ENCODE measurements around the gene ITPR1.

ITPR1 gene

GRCh38 chr3:4613366-4613765, 120.2 kb downstream of the ITPR1 start:
- no peak for DNase-seq (ENCODE audit: low read depth)
- H3K4me3 ChIP-seq (ENCODE audit: low read length), result no peak overlapping the region
- no peak for TF ChIP-seq CTCF (conservative IDR thresholded peaks at IDR 0.05; ENCODE audit: low read depth, low read length)

DNA sequence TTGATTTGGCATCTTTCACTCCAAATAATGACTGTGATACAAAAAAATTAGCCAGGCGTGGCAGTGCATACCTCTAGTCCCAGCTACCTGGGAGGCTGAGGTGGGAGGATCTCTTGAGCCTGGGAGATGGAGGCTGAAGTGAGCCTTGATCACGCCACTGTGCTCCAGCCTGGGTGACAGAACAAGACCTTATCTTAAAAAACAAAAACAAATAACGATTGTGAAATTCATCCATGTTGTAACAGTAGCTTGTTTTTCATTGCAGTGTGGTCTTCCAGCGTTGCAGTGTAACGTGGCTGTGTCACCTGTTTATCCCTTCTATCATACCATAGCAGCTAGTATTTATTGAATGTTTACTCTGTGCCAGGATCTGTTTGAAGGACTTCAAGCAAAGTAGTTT, 120.9 kb downstream of the ITPR1 start:
- no peak overlapping the region for H3K4me3 ChIP-seq (ENCODE audit: low read length)
- no peak for TF ChIP-seq CTCF (conservative IDR thresholded peaks at IDR 0.05; ENCODE audit: low read depth, low read length)
- DNase-seq (ENCODE audit: low read depth), result no peak

DNA sequence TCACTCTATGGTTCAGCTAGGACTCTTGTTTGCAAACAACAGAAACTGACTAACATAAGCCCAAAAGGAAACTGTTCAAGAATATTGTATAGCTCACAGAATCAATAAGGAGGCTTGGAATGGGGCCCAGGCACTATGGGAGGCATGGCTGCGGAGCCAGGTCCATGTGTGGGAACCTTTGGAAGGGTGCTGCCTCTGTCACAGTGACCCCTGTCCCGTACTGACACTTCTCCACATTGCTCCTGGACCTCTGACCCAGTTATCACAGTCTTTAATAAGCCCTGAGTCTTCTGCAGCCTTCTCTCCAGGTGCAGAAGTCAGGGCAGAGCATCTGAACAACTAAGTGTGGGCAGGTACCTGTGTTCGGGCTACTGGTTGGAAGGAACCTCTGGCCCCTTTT, 121.8 kb downstream of the ITPR1 start:
- no peak for TF ChIP-seq CTCF (conservative IDR thresholded peaks at IDR 0.05; ENCODE audit: low read depth, low read length)
- no peak for DNase-seq (ENCODE audit: low read depth)

DNA sequence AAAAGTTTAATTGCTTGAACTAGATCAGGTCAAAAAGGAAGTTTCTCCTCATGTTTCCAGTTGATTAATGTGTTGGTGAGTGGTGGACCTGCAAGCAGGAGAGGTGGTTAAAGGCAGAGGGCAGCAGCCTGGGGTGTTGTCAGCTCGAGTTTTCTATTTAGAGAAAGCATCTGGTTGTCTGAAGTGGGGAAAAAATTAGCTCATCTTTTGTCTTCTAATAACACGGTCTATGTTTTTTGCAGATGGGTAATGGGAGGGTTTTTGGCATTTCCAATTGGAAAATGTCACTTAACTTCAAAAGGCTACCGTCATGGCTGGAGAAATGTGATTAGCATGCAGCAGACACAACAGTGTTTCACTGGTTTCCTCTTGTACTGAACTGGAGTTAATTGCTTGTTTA, 122.6 kb downstream of the ITPR1 start:
- TF ChIP-seq CTCF (conservative IDR thresholded peaks at IDR 0.05; ENCODE audit: low read depth, low read length), result no peak
- DNase-seq (ENCODE audit: low read depth), result no peak
- no peak overlapping the region for H3K4me3 ChIP-seq (ENCODE audit: low read length)

More for the DNA sequence above, 121.8 kb downstream of the ITPR1 start:
- no peak overlapping the region for H3K4me3 ChIP-seq (ENCODE audit: low read length)

DNA sequence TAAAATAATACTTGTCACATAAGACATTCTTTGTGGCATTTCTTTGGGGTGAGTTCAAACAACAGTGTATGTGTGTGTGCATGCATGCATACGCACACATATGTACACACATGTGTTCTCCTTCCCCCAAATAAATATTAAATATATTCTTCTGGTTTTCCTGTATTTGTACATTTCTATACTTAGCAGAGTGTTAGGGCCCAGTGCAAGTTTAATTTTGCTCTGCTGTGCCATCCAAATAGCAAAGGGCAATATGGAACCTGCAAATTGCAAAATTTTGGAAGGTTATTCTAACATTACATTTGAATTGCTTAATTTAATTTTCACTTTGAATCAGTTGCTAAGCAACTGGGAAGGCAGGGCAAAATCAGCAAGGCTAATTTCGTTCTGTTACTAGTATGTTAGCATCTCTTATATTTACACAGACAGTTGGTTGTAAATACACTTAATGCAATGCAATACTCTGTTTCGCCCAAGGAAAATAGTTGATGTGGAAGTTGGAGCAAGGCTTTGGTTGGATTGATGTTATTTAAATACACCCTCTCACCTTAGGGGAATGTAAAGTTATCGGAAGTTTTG, 130.4 kb downstream of the ITPR1 start:
- DNase-seq (ENCODE audit: low read depth), result no peak
- TF ChIP-seq CTCF (conservative IDR thresholded peaks at IDR 0.05; ENCODE audit: low read depth, low read length), result no peak
- H3K4me3 ChIP-seq (ENCODE audit: low read length), result no peak overlapping the region

DNA sequence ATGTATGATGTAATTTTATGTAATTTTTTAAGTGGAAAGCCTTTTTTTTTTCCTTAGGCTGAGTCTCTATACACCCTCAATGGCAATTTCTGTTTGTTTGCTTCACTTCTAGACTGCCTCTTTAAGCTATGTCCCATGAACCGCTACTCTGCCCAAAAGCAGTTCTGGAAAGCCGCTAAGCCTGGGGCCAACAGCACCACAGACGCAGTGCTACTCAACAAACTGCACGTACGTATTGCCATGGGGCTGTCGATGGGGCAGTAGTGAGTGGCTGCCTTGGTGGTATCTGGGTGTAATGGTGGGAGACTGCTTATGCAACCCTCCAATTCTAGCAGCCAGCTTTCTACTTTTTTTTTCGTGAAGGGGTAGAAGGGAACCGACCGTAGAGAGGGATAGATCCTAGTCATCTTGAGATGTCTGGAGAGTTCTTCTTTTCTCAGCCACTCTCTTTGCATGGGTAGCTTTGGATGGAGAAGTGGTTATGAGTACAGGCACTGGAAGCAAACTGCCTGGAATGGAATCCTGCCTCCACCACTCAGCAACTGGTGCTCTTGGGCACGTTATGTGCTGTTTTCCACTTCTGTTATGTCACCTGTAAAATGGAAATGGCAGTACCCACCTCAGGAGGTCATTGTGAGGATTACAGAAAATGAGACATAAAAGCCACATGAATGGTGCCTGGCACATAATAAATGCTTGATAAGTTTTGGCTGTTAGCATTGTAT, 134.7 kb downstream of the ITPR1 start:
- DNase-seq (ENCODE audit: low read depth), result no peak
- no peak overlapping the region for H3K4me3 ChIP-seq (ENCODE audit: low read length)
- TF ChIP-seq CTCF (conservative IDR thresholded peaks at IDR 0.05; ENCODE audit: low read depth, low read length), result no peak
